IMR-90 (cell line): ENCODE data around the gene IRF2BP2. TPM values are rescaled to one million over a fixed set of nuclear protein-coding genes. Genes with fewer than 3 reads are reported as not detected.

ENCODE experiments used
- ATAC-seq: fragments of 200-7000 bp; cut with Tn5 transposase; 2 replicates; pipeline ENCODE4 v1.9.1; 2020; ENCODE audit warnings: low read depth, mild to moderate bottlenecking, moderate library complexity
- BruUV-seq: library from RNA; stranded (reverse); fragments of 400-500 nt; replicated peaks from 2 replicates; lab custom pipeline; 2021; lab: Mats Ljungman, UMichigan
- CTCF ChIA-PET: fragments of 300-600 bp; formaldehyde crosslinking; extraction: SDS; loops from one replicate; lab custom pipeline; 2021; ENCODE audit warnings: antibody characterized with exemption; lab: Yijun Ruan, JAX
- POLR2A ChIA-PET: fragments of 300-600 bp; sonication (Branson Sonifier 250); formaldehyde crosslinking; loops from one replicate; lab custom pipeline; 2022; ENCODE audit warnings: antibody characterized with exemption; ENCODE audit not compliant: unreplicated experiment; lab: Charles Lee
- DNase-seq: peaks from one replicate; pipeline ENCODE4 v3.0.0; 2013
- H2AFZ ChIP-seq: replicated peaks from 2 replicates; pipeline ENCODE3; 2013; ENCODE audit warnings: low read length, mild to moderate bottlenecking; ENCODE audit not compliant: poor library complexity
- H2AK5ac ChIP-seq: 2 replicates; pipeline ENCODE4 v1.6.1; 2013; ENCODE audit warnings: low read depth, low read length, inconsistent platforms
- H2AK9ac ChIP-seq: replicated peaks from 2 replicates; pipeline ENCODE3; 2013; ENCODE audit warnings: mild to moderate bottlenecking, low read depth, low read length, moderate library complexity; ENCODE audit not compliant: poor library complexity
- H2BK120ac ChIP-seq: 2 replicates; pipeline ENCODE4 v1.6.1; 2013; ENCODE audit warnings: low read depth, low read length, inconsistent platforms
- H2BK15ac ChIP-seq: 3 replicates; pipeline ENCODE4 v1.6.1; 2013; ENCODE audit warnings: low read depth, low read length, inconsistent platforms
- H2BK20ac ChIP-seq: 2 replicates; pipeline ENCODE4 v1.6.1; 2013; ENCODE audit warnings: low read depth, mild to moderate bottlenecking, inconsistent platforms, low read length, moderate library complexity
- H2BK5ac ChIP-seq: 2 replicates; pipeline ENCODE4 v1.6.1; 2013; ENCODE audit warnings: mild to moderate bottlenecking, low read depth, low read length, inconsistent platforms; ENCODE audit not compliant: poor library complexity, severe bottlenecking
- H3K14ac ChIP-seq: replicated peaks from 2 replicates; pipeline ENCODE4 v1.6.1; 2013; ENCODE audit warnings: low read depth, low read length, inconsistent platforms
- H3K18ac ChIP-seq: 2 replicates; pipeline ENCODE4 v1.6.1; 2013; ENCODE audit warnings: low read depth, low read length, control low read depth
- H3K23ac ChIP-seq: 2 replicates; pipeline ENCODE4 v1.6.1; 2013; ENCODE audit warnings: low read depth, low read length, inconsistent platforms
- H3K27ac ChIP-seq: 2 replicates; pipeline ENCODE4 v1.5.1; 2013; ENCODE audit warnings: mild to moderate bottlenecking, control low read depth, low read length; ENCODE audit not compliant: insufficient read depth
- H3K27me3 ChIP-seq: 2 replicates; pipeline ENCODE4 v1.6.1; 2013; ENCODE audit warnings: low read length; ENCODE audit not compliant: control insufficient read depth, insufficient read depth
- H3K36me3 ChIP-seq: 2 replicates; pipeline ENCODE4 v1.6.1; 2013; ENCODE audit warnings: low read length, mixed read lengths; ENCODE audit not compliant: control insufficient read depth, insufficient read depth
- H3K4ac ChIP-seq: 2 replicates; pipeline ENCODE4 v1.6.1; 2013; ENCODE audit warnings: low read depth, low read length, inconsistent platforms
- H3K4me1 ChIP-seq: 2 replicates; pipeline ENCODE4 v1.6.1; 2013; ENCODE audit warnings: low read length, mixed read lengths; ENCODE audit not compliant: control insufficient read depth, insufficient read depth
- H3K4me2 ChIP-seq: 2 replicates; pipeline ENCODE4 v1.6.1; 2013; ENCODE audit warnings: low read depth, mild to moderate bottlenecking, control low read depth, low read length, moderate library complexity
- H3K4me3 ChIP-seq: 2 replicates; pipeline ENCODE4 v1.5.1; 2013; ENCODE audit warnings: low read depth, mild to moderate bottlenecking, control low read depth, low read length, moderate library complexity; ENCODE audit not compliant: insufficient read depth
- H3K56ac ChIP-seq: 2 replicates; pipeline ENCODE4 v1.6.1; 2013; ENCODE audit warnings: low read length, inconsistent platforms; ENCODE audit not compliant: insufficient read depth; ENCODE audit errors: extremely low read depth
- H3K79me1 ChIP-seq, 2 experiments: 2 replicates each; pipeline ENCODE4 v1.6.1; 2013; ENCODE audit warnings: low read length in 2 of 2, inconsistent platforms in 1 of 2, low read depth in 1 of 2
- H3K9ac ChIP-seq: 2 replicates; pipeline ENCODE4 v1.6.1; 2013; ENCODE audit warnings: low read depth, low read length, control low read depth
- H3K9me1 ChIP-seq: 2 replicates; pipeline ENCODE4 v1.6.1; 2013; ENCODE audit warnings: low read length, inconsistent platforms; ENCODE audit not compliant: insufficient read depth
- H3K9me3 ChIP-seq: 2 replicates; pipeline ENCODE4 v1.6.1; 2013; ENCODE audit warnings: low read length; ENCODE audit not compliant: control insufficient read depth, insufficient read depth
- H4K20me1 ChIP-seq: 2 replicates; pipeline ENCODE4 v1.6.1; 2013; ENCODE audit warnings: low read length, inconsistent platforms; ENCODE audit not compliant: insufficient read depth
- H4K5ac ChIP-seq: 2 replicates; pipeline ENCODE4 v1.6.1; 2013; ENCODE audit warnings: mild to moderate bottlenecking, low read depth, low read length, control low read depth
- H4K8ac ChIP-seq, 2 experiments: 2 replicates each; pipeline ENCODE4 v1.6.1; 2013; ENCODE audit warnings: low read depth in 2 of 2, low read length in 2 of 2, control low read depth in 1 of 2, inconsistent platforms in 1 of 2
- H4K91ac ChIP-seq: 2 replicates; pipeline ENCODE4 v1.6.1; 2013; ENCODE audit warnings: low read depth, low read length, inconsistent platforms; ENCODE audit not compliant: insufficient read depth
- BHLHE40 ChIP-seq: fragments of 150-350 bp; IDR thresholded peaks from 2 replicates; pipeline ENCODE4 v1.6.1; 2016; ENCODE audit warnings: mild to moderate bottlenecking, low read depth, low read length
- CEBPB ChIP-seq: IDR thresholded peaks from 2 replicates; pipeline ENCODE4 v1.6.1; 2012; ENCODE audit warnings: low read depth, low read length, improper control_type of control experiment
- CHD1 ChIP-seq: IDR thresholded peaks from 2 replicates; pipeline ENCODE4 v1.6.1; 2012; ENCODE audit warnings: low read depth, low read length, improper control_type of control experiment
- FOS ChIP-seq: fragments of 150-350 bp; IDR thresholded peaks from 2 replicates; pipeline ENCODE4 v1.6.1; 2016; ENCODE audit warnings: low read depth, low read length
- MAZ ChIP-seq: IDR thresholded peaks from 2 replicates; pipeline ENCODE4 v1.6.1; 2012; ENCODE audit warnings: low read depth, mild to moderate bottlenecking, low read length, improper control_type of control experiment, moderate library complexity, borderline replicate concordance
- NFE2L2 ChIP-seq: fragments of 150-350 bp; IDR thresholded peaks from 2 replicates; pipeline ENCODE4 v1.6.1; 2016; ENCODE audit warnings: low read depth, mild to moderate bottlenecking, low read length
- POLR2A ChIP-seq: IDR thresholded peaks from 2 replicates; pipeline ENCODE4 v1.6.1; 2012; ENCODE audit warnings: mild to moderate bottlenecking, low read depth, low read length
- RAD21 ChIP-seq: IDR thresholded peaks from 2 replicates; pipeline ENCODE4 v1.6.1; 2012; ENCODE audit warnings: low read length, improper control_type of control experiment
- RCOR1 ChIP-seq: IDR thresholded peaks from 2 replicates; pipeline ENCODE4 v1.6.1; 2012; ENCODE audit warnings: mild to moderate bottlenecking, low read length, improper control_type of control experiment; ENCODE audit not compliant: insufficient replicate concordance
- WGBS, 2 experiments: methylation state at CpG; one replicate each; pipeline versions ENCODE4 v1.1.5 to v1.1.7; 2013; ENCODE audit warnings: missing lambda C conversion rate in 2 of 2; ENCODE audit not compliant: insufficient read length in 1 of 2; ENCODE audit errors: extremely low coverage in 2 of 2; 5-methylcytosine and 5-hydroxymethylcytosine counted together
- dilution Hi-C: fragments of 300-500 bp; cut with HindIII; formaldehyde crosslinking; loops from one replicate; pipeline ENCODE4 v1.14.3; 2018; ENCODE audit warnings: low sequenced_read_pairs; ENCODE audit not compliant: unreplicated experiment
- in situ Hi-C: fragments of 300-500 bp; cut with MboI; formaldehyde crosslinking; loops from 3 replicates; pipeline ENCODE4 v1.14.3; 2019; ENCODE audit warnings: low sequenced_read_pairs, inconsistent platforms, mixed read lengths
- intact Hi-C: fragments of 100-400 bp; cut with micrococcal nuclease; formaldehyde crosslinking; loops from 2 replicates; pipeline ENCODE4 v1.10.0; 2022
- polyA plus RNA-seq, 3 experiments: library from polyadenylated mRNA; depleted of rRNA; stranded (reverse); fragments of >200 nt; gene quantifications; 2 replicates each; pipeline ENCODE4 v1.2.3, GENCODE V29; 2012; ENCODE audit warnings: low replicate concordance in 1 of 3
- total RNA-seq: library from RNA; depleted of rRNA; stranded (reverse); fragments of >200 nt; gene quantifications from 2 replicates; pipeline ENCODE4 v1.2.3, GENCODE V29; 2012
- TF ChIP-seq, protein P1 (sequence below): conservative IDR thresholded peaks from 2 replicates; pipeline ENCODE4 v1.5.1; 2012; ENCODE audit warnings: mild to moderate bottlenecking, low read depth, low read length, improper control_type of control experiment
- TF ChIP-seq, protein P2 (sequence below): fragments of 150-350 bp; IDR thresholded peaks from 2 replicates; pipeline ENCODE4 v1.6.1; 2017; ENCODE audit warnings: mild to moderate bottlenecking, antibody characterized with exemption, low read length, low read depth
- TF ChIP-seq, protein P3 (sequence below): fragments of 150-350 bp; IDR thresholded peaks from 2 replicates; pipeline ENCODE4 v1.6.1; 2016; ENCODE audit warnings: low read depth, mild to moderate bottlenecking, low read length, moderate library complexity, borderline replicate concordance

IRF2BP2 gene
- total and polyA plus RNA-seq, 2 of the 4 experiments (the other 2 are of a cell fraction): 47.0 to 66.6 TPM

GRCh38 chr1:234584926-234585325 lies 25.1 kb downstream of the IRF2BP2 start:
- POLR2A ChIA-PET: no interaction called here

More at GRCh38 chr1:234584926-234585325, 25.1 kb downstream of the IRF2BP2 start:
- no peak overlapping the region for H2BK120ac ChIP-seq
- no CpG with 5 or more reads among the region's 4 CpGs for WGBS, 2 experiments
- DNase-seq (no peak), ATAC-seq (no peak)
- H3K79me1 ChIP-seq: no peaks in the 10 kb centered on the region
- no peak overlapping the region for H3K4me2 ChIP-seq
- H2BK5ac ChIP-seq: no peak overlapping the region
- in situ Hi-C loops (loop anchor here (25.0 kb wide), 1 partner anchor 473 kb away; no protein-coding TSS in a partner anchor), dilution Hi-C loops (no loop called here), intact Hi-C loops (no loop called here)
- TF ChIP-seq, protein P1, sequence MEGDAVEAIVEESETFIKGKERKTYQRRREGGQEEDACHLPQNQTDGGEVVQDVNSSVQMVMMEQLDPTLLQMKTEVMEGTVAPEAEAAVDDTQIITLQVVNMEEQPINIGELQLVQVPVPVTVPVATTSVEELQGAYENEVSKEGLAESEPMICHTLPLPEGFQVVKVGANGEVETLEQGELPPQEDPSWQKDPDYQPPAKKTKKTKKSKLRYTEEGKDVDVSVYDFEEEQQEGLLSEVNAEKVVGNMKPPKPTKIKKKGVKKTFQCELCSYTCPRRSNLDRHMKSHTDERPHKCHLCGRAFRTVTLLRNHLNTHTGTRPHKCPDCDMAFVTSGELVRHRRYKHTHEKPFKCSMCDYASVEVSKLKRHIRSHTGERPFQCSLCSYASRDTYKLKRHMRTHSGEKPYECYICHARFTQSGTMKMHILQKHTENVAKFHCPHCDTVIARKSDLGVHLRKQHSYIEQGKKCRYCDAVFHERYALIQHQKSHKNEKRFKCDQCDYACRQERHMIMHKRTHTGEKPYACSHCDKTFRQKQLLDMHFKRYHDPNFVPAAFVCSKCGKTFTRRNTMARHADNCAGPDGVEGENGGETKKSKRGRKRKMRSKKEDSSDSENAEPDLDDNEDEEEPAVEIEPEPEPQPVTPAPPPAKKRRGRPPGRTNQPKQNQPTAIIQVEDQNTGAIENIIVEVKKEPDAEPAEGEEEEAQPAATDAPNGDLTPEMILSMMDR: no peak
- no peak for TF ChIP-seq RAD21
- no peak for TF ChIP-seq MAZ
- TF ChIP-seq FOS: no peak
- no peak for TF ChIP-seq POLR2A
- TF ChIP-seq CHD1: no peak
- TF ChIP-seq, protein P2, sequence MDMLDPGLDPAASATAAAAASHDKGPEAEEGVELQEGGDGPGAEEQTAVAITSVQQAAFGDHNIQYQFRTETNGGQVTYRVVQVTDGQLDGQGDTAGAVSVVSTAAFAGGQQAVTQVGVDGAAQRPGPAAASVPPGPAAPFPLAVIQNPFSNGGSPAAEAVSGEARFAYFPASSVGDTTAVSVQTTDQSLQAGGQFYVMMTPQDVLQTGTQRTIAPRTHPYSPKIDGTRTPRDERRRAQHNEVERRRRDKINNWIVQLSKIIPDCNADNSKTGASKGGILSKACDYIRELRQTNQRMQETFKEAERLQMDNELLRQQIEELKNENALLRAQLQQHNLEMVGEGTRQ: no peak
- TF ChIP-seq CEBPB: no peak
- no peak for TF ChIP-seq RCOR1
- TF ChIP-seq NFE2L2: no peak
- TF ChIP-seq BHLHE40: no peak
- TF ChIP-seq, protein P3, sequence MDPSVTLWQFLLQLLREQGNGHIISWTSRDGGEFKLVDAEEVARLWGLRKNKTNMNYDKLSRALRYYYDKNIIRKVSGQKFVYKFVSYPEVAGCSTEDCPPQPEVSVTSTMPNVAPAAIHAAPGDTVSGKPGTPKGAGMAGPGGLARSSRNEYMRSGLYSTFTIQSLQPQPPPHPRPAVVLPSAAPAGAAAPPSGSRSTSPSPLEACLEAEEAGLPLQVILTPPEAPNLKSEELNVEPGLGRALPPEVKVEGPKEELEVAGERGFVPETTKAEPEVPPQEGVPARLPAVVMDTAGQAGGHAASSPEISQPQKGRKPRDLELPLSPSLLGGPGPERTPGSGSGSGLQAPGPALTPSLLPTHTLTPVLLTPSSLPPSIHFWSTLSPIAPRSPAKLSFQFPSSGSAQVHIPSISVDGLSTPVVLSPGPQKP: no peak
- H2AK5ac ChIP-seq: no peak overlapping the region
- H4K8ac ChIP-seq: no peak overlapping the region
- H3K27ac ChIP-seq: no peak overlapping the region
- H3K18ac ChIP-seq: no peak overlapping the region
- H2AFZ ChIP-seq: no peak overlapping the region
- no peak overlapping the region for H2AK9ac ChIP-seq
- H3K27me3 ChIP-seq: no peaks in the 10 kb centered on the region
- no peaks in the 10 kb centered on the region for H3K36me3 ChIP-seq
- H3K9me3 ChIP-seq: no peaks in the 10 kb centered on the region
- no peak overlapping the region for H4K5ac ChIP-seq
- H3K4ac ChIP-seq: no peak overlapping the region
- H3K14ac ChIP-seq: no peak overlapping the region
- BruUV-seq: no TSS peak
- H3K9ac ChIP-seq: no peak overlapping the region
- no peak overlapping the region for H3K23ac ChIP-seq
- H3K4me1 ChIP-seq: peaks cover 1% of the 10 kb centered on the region
- no peak overlapping the region for H2BK20ac ChIP-seq
- no peak overlapping the region for H3K4me3 ChIP-seq
- CTCF ChIA-PET: no interaction called here
- no peak overlapping the region for H2BK15ac ChIP-seq
- no peaks in the 10 kb centered on the region for H4K20me1 ChIP-seq
- H4K91ac ChIP-seq: no peak overlapping the region
- H3K9me1 ChIP-seq: peaks cover 4% of the 10 kb centered on the region
- no peak overlapping the region for H3K56ac ChIP-seq
